HepG2 (cell line): ENCODE measurements around the gene ZNF559. TPM values are rescaled to one million over a fixed set of nuclear protein-coding genes. Genes with fewer than 3 reads are reported as not detected.

ENCODE experiments used
- ADNP ChIP-seq: sonication (generic); formaldehyde crosslinking; IDR thresholded peaks from 2 replicates; pipeline ENCODE4 v1.4.0; 2020; ENCODE audit warnings: missing genetic modification reagents
- BRCA1 ChIP-seq: sonication (generic); formaldehyde crosslinking; IDR thresholded peaks from 2 replicates; pipeline ENCODE4 v1.4.0; 2020; ENCODE audit warnings: missing genetic modification reagents
- CBX1 ChIP-seq: IDR thresholded peaks from one replicate; pipeline ENCODE4 v1.6.1; 2016; ENCODE audit warnings: antibody characterized with exemption, low read depth
- CERS6 ChIP-seq: sonication (generic); formaldehyde crosslinking; IDR thresholded peaks from 2 replicates; pipeline ENCODE4 v1.5.0; 2020; ENCODE audit warnings: missing genetic modification reagents
- E2F2 ChIP-seq: sonication (generic); formaldehyde crosslinking; IDR thresholded peaks from 2 replicates; pipeline ENCODE4 v1.4.0; 2020; ENCODE audit warnings: missing genetic modification reagents, borderline replicate concordance
- EZH2 ChIP-seq: conservative IDR thresholded peaks from 2 replicates; pipeline ENCODE4 v1.6.1; 2012; ENCODE audit warnings: mild to moderate bottlenecking, low read depth, low read length, moderate library complexity
- GATAD2A ChIP-seq: IDR thresholded peaks from 2 replicates; pipeline ENCODE4 v1.6.1; 2016
- MLX ChIP-seq: IDR thresholded peaks from 2 replicates; pipeline ENCODE4 v1.6.1; 2016
- MLXIP ChIP-seq: sonication (generic); formaldehyde crosslinking; IDR thresholded peaks from 2 replicates; pipeline ENCODE4 v1.9.0; 2021; ENCODE audit warnings: missing genetic modification reagents, borderline replicate concordance
- RFX5 ChIP-seq: IDR thresholded peaks from 2 replicates; pipeline ENCODE4 v1.6.1; 2011; ENCODE audit warnings: low read depth, low read length, improper control_type of control experiment
- SRSF1 ChIP-seq: fragments of 200-400 bp; formaldehyde crosslinking; optimal IDR thresholded peaks from 2 replicates; pipeline ENCODE3; 2017; ENCODE audit warnings: mild to moderate bottlenecking, low read depth, low read length, moderate library complexity
- TFDP2 ChIP-seq: sonication (generic); formaldehyde crosslinking; IDR thresholded peaks from 2 replicates; pipeline ENCODE4 v1.4.0; 2020; ENCODE audit warnings: missing genetic modification reagents
- ZGPAT ChIP-seq: IDR thresholded peaks from 2 replicates; pipeline ENCODE4 v1.6.1; 2016; ENCODE audit warnings: mild to moderate bottlenecking
- ZNF207 ChIP-seq: fragments of 450-650 bp; IDR thresholded peaks from 2 replicates; pipeline ENCODE4 v1.6.1; 2016; ENCODE audit warnings: antibody characterized with exemption, borderline replicate concordance
- ZNF350 ChIP-seq: sonication (generic); formaldehyde crosslinking; IDR thresholded peaks from 2 replicates; pipeline ENCODE4 v1.4.0; 2020; ENCODE audit warnings: mild to moderate bottlenecking, low read depth, missing genetic modification reagents, borderline replicate concordance
- ZNF44 ChIP-seq: sonication (generic); formaldehyde crosslinking; IDR thresholded peaks from 2 replicates; pipeline ENCODE4 v1.5.1; 2020; ENCODE audit warnings: mild to moderate bottlenecking, missing genetic modification reagents
- ZNF740 ChIP-seq: sonication (generic); formaldehyde crosslinking; IDR thresholded peaks from 2 replicates; pipeline ENCODE4 v1.4.0; 2020; ENCODE audit warnings: missing genetic modification reagents
- ZNF761 ChIP-seq: sonication (generic); formaldehyde crosslinking; conservative IDR thresholded peaks from 2 replicates; pipeline ENCODE4 v1.4.0; 2020; ENCODE audit warnings: mild to moderate bottlenecking, missing genetic modification reagents
- ZNF816 ChIP-seq: sonication (generic); formaldehyde crosslinking; IDR thresholded peaks from 2 replicates; pipeline ENCODE4 v1.8.0; 2022; ENCODE audit warnings: missing genetic modification reagents, mild to moderate bottlenecking, borderline replicate concordance
- ZNF883 ChIP-seq: sonication (generic); formaldehyde crosslinking; IDR thresholded peaks from 2 replicates; pipeline ENCODE4 v1.5.1; 2020; ENCODE audit warnings: mild to moderate bottlenecking, missing genetic modification reagents; ENCODE audit errors: not compliant biosample characterization
- polyA plus RNA-seq, 8 experiments: library from polyadenylated mRNA; depleted of rRNA in 3 of 8; stranded (reverse) in 7 of 8; unstranded in 1 of 8; fragments of >200 nt; fragmentation: Illumina TruSeq in 4 of 8; extraction: Trizol in 4 of 8; gene quantifications; 2 replicates each; pipeline versions ENCODE4 v1.2.1 to v1.2.3, GENCODE V29; 2011 to 2016; ENCODE audit warnings: low read depth in 4 of 8, missing spikeins in 1 of 8, mixed read lengths in 1 of 8; ENCODE audit not compliant: insufficient read depth in 1 of 8
- total RNA-seq, 5 experiments: library from RNA; depleted of rRNA; stranded (reverse); fragments of >200 nt; fragmentation: Illumina TruSeq; extraction: Trizol; gene quantifications; 2 replicates each; pipeline ENCODE4 v1.2.3, GENCODE V29; 2016; ENCODE audit warnings: low read depth in 1 of 5

Gene ZNF559
- total and polyA plus RNA-seq, 2 of the 13 experiments (the other 11 are each of a cell fraction or from before 2014, with no cell fraction given), result 6.3 to 9.8 TPM

- TF ChIP-seq ZNF207 (no peak), ZNF883 (no peak), BRCA1 (CRISPR knock-in tag) (no peak), ZNF350 (CRISPR knock-in tag) (peak; percentile 58; the same call in 1 of the 2 replicates), SRSF1 (no peak), MLX (CRISPR knock-in tag) (no peak), ZNF816 (CRISPR knock-in tag) (no peak), CBX1 (peak; percentile 22), E2F2 (CRISPR knock-in tag) (no peak), ZNF740 (CRISPR knock-in tag) (peak; percentile 54; the same call in 1 of the 2 replicates), GATAD2A (CRISPR knock-in tag) (no peak), RFX5 (no peak), ZNF44 (no peak), ZNF761 (no peak), EZH2 (no peak), TFDP2 (CRISPR knock-in tag) (no peak), ZGPAT (no peak), ADNP (CRISPR knock-in tag) (no peak), CERS6 (no peak), MLXIP (CRISPR knock-in tag) (no peak)
These were observed at the start of gene ZNF559 (continued) for GRCh38 chr19:9323919-9324583.
